B cell (primary cell): Measurements from ENCODE around the gene CIAPIN1. TPM values are rescaled to one million over a fixed set of nuclear protein-coding genes. Genes with fewer than 3 reads are reported as not detected.

Experiments used
- ATAC-seq: fragments of 200-7000 bp; cut with Tn5 transposase; one replicate; pipeline ENCODE4 v1.10.0; 2021; ENCODE audit warnings: low read depth, mild to moderate bottlenecking, moderate number of reproducible peaks, moderate library complexity
- CTCF ChIA-PET: fragments of 350-600 bp; sonication (Branson Sonifier 250); formaldehyde crosslinking; loops from one replicate; lab custom pipeline; 2021; ENCODE audit warnings: antibody characterized with exemption, inconsistent platforms; lab: Charles Lee
- POLR2A ChIA-PET: fragments of 350-600 bp; sonication (Branson Sonifier 250); formaldehyde crosslinking; loops from one replicate; lab custom pipeline; 2021; ENCODE audit warnings: antibody characterized with exemption; lab: Charles Lee
- DNase-seq: peaks from one replicate; pipeline ENCODE4 v3.0.0; 2013
- H2AFZ ChIP-seq: 2 replicates; pipeline ENCODE4 v1.6.1; 2012; ENCODE audit warnings: mild to moderate bottlenecking, low read depth, low read length; ENCODE audit not compliant: insufficient read depth, poor library complexity, severe bottlenecking
- H3K27ac ChIP-seq, 2 donors: 1 replicate in 1 of 2; 2 replicates in 1 of 2; pipeline ENCODE4 v1.5.1; 2012 to 2013; ENCODE audit warnings: low read length in 2 of 2, mild to moderate bottlenecking in 2 of 2, moderate library complexity in 1 of 2
- H3K27me3 ChIP-seq, 4 experiments: fragments of 200-600 bp in 1 of 4; sonication (generic) in 1 of 4; replicated peaks in 1 of 4; 1 replicate in 2 of 4; 2 replicates in 2 of 4; pipeline versions ENCODE4 v1.6.1 to v1.7.0; 2013 to 2016; ENCODE audit warnings: low read length in 3 of 4, mild to moderate bottlenecking in 2 of 4, mixed read lengths in 1 of 4, moderate library complexity in 1 of 4; ENCODE audit not compliant: insufficient read depth in 4 of 4, control insufficient read depth in 3 of 4; ENCODE audit errors: control extremely low read depth in 1 of 4
- H3K36me3 ChIP-seq, 2 experiments: replicated peaks in 1 of 2; 1 replicate in 1 of 2; 2 replicates in 1 of 2; pipeline versions ENCODE4 v1.6.1 to v1.7.1; 2013; ENCODE audit warnings: low read length in 1 of 2; ENCODE audit not compliant: insufficient read depth in 2 of 2, control insufficient read depth in 1 of 2; ENCODE audit errors: control extremely low read depth in 1 of 2, extremely low read depth in 1 of 2
- H3K4me1 ChIP-seq, 2 donors: fragments of 200-600 bp in 1 of 2; sonication (generic) in 1 of 2; 1 replicate in 1 of 2; 2 replicates in 1 of 2; pipeline versions ENCODE4 v1.5.1 to v1.6.1; 2013 to 2017; ENCODE audit warnings: low read length in 2 of 2; ENCODE audit not compliant: control insufficient read depth in 2 of 2, insufficient read depth in 2 of 2
- H3K4me2 ChIP-seq: replicated peaks from 2 replicates; pipeline ENCODE3; 2012; ENCODE audit warnings: mild to moderate bottlenecking, low read depth, low read length; ENCODE audit not compliant: poor library complexity, severe bottlenecking
- H3K4me3 ChIP-seq, 5 experiments: fragments of 200-600 bp in 1 of 5; sonication (generic) in 1 of 5; 1 replicate in 3 of 5; 2 replicates in 2 of 5; pipeline versions ENCODE4 v1.5.1 to v1.7.0; 2011 to 2016; ENCODE audit warnings: low read length in 4 of 5, mild to moderate bottlenecking in 4 of 5, low read depth in 2 of 5, control low read depth in 1 of 5, moderate library complexity in 1 of 5; ENCODE audit not compliant: insufficient read depth in 1 of 5; ENCODE audit errors: control extremely low read depth in 1 of 5, extremely low read depth in 1 of 5
- H3K79me2 ChIP-seq: fragments of 200-600 bp; sonication (generic); one replicate; pipeline ENCODE4 v1.6.0; 2016; ENCODE audit warnings: low read length; ENCODE audit not compliant: control insufficient read depth, insufficient read depth
- H3K9ac ChIP-seq: fragments of 200-600 bp; sonication (generic); 2 replicates; pipeline ENCODE4 v1.6.1; 2017; ENCODE audit warnings: mild to moderate bottlenecking, low read length, moderate library complexity
- H3K9me3 ChIP-seq, 3 donors: one replicate each; pipeline versions ENCODE4 v1.6.1 to v1.7.1; 2013; ENCODE audit warnings: low read length in 2 of 3; ENCODE audit not compliant: control insufficient read depth in 2 of 3, insufficient read depth in 1 of 3; ENCODE audit errors: control extremely low read depth in 1 of 3
- H4K20me1 ChIP-seq: 2 replicates; pipeline ENCODE4 v1.6.0; 2012; ENCODE audit warnings: mild to moderate bottlenecking, low read length; ENCODE audit not compliant: insufficient read depth, control insufficient read depth, poor library complexity, severe bottlenecking
- H3K27ac Mint-ChIP-seq: one replicate; pipeline ENCODE4 v1.8.0; 2021; ENCODE audit warnings: mixed read lengths
- H3K27me3 Mint-ChIP-seq: one replicate; pipeline ENCODE4 v1.8.0; 2021; ENCODE audit warnings: mixed read lengths
- H3K4me1 Mint-ChIP-seq: one replicate; pipeline ENCODE4 v1.8.0; 2021; ENCODE audit warnings: mixed read lengths
- H3K4me3 Mint-ChIP-seq: one replicate; pipeline ENCODE4 v1.8.0; 2021; ENCODE audit warnings: mixed read lengths
- H3K9me3 Mint-ChIP-seq: one replicate; pipeline ENCODE4 v1.8.0; 2022; ENCODE audit warnings: mixed read lengths; ENCODE audit not compliant: insufficient read depth
- CTCF ChIP-seq: fragments of 200-600 bp; IDR thresholded peaks from one replicate; pipeline ENCODE4 v1.8.0; 2022; ENCODE audit warnings: antibody characterized with exemption, mild to moderate bottlenecking
- EZH2 ChIP-seq: IDR thresholded peaks from 2 replicates; pipeline ENCODE4 v1.6.1; 2012; ENCODE audit warnings: borderline replicate concordance, low read depth, mild to moderate bottlenecking, moderate library complexity, low read length; ENCODE audit not compliant: insufficient read depth, poor library complexity, severe bottlenecking
- WGBS: methylation state at CpG from one replicate; pipeline ENCODE4 v1.1.5; 2013; ENCODE audit warnings: missing lambda C conversion rate; ENCODE audit not compliant: insufficient coverage; 5-methylcytosine and 5-hydroxymethylcytosine counted together
- intact Hi-C: fragments of 100-400 bp; cut with micrococcal nuclease; formaldehyde crosslinking; loops from one replicate; pipeline ENCODE4 v1.10.0; 2022
- polyA plus RNA-seq: library from polyadenylated mRNA; depleted of rRNA; stranded (reverse); fragments of >200 nt; gene quantifications from 2 replicates; pipeline ENCODE4 v1.2.3, GENCODE V29; 2012
- total RNA-seq, 2 donors: library from RNA; stranded (reverse); fragments of 120-200 nt in 1 of 2; gene quantifications; 1 replicate in 1 of 2; 2 replicates in 1 of 2; pipeline versions ENCODE4 v1.2.3 to v1.2.4, GENCODE V29; 2013 to 2022

Gene CIAPIN1
- total and polyA plus RNA-seq, 2 donors (not counting 1 experiment from before 2014, with no cell fraction given) = 22.0 to 45.7 TPM

GRCh38 chr16:57486858-57487834 lies 40.0 kb upstream of the CIAPIN1 start:
- Histone ChIP-seq H3K4me3 (peak overlapping the region in 2 of 5 experiments; percentile 65 to 68), H2AFZ (peak overlapping the region; percentile 85), H3K9ac (peak overlapping the region; percentile 75), H3K36me3 (no peaks in the 10 kb centered on the region), H3K27ac (no peak overlapping the region), H3K27me3 (peaks cover 0 to 12% (median 3%) of the 10 kb centered on the region in 4 experiments), H4K20me1 (no peaks in the 10 kb centered on the region), H3K9me3 (no peaks in the 10 kb centered on the region), H3K4me2 (peak overlapping the region; percentile 93), H3K79me2 (no peaks in the 10 kb centered on the region), H3K4me1 (peaks cover 12 to 17% of the 10 kb centered on the region in 2 donors)
- no peak overlapping the region for H3K27ac Mint-ChIP-seq
- intact Hi-C loops = loop anchor here (1.0 kb wide), 2 partner anchors 40 to 50 kb away; partner anchors contain the start of genes CIAPIN1 and COQ9
- ATAC-seq (no peak), DNase-seq (no peak)
- no peaks in the 10 kb centered on the region for H3K9me3 Mint-ChIP-seq
- CTCF ChIA-PET = interaction anchor here (0.6 to 2.0 kb wide), 8 partner anchors 13 to 90 kb away, joined by 3 to 6 read pairs (median 5); partner anchors contain the start of gene POLR2C
- whole genome bisulfite sequencing = 97% methylated on average over 4 of the region's 8 CpGs
- H3K27me3 Mint-ChIP-seq = peaks cover 3% of the 10 kb centered on the region
- TF ChIP-seq EZH2 (no peak), CTCF (no peak)
- H3K4me1 Mint-ChIP-seq = peaks cover 16% of the 10 kb centered on the region
- POLR2A ChIA-PET = interaction anchor here (0.9 kb wide), 1 partner anchor 51 kb away, joined by 3 read pairs; no protein-coding TSS in a partner anchor
- peak overlapping the region; percentile 81 for H3K4me3 Mint-ChIP-seq
